Measurements from ENCODE around the gene PDGFRB.

The PDGFRB gene

DNA sequence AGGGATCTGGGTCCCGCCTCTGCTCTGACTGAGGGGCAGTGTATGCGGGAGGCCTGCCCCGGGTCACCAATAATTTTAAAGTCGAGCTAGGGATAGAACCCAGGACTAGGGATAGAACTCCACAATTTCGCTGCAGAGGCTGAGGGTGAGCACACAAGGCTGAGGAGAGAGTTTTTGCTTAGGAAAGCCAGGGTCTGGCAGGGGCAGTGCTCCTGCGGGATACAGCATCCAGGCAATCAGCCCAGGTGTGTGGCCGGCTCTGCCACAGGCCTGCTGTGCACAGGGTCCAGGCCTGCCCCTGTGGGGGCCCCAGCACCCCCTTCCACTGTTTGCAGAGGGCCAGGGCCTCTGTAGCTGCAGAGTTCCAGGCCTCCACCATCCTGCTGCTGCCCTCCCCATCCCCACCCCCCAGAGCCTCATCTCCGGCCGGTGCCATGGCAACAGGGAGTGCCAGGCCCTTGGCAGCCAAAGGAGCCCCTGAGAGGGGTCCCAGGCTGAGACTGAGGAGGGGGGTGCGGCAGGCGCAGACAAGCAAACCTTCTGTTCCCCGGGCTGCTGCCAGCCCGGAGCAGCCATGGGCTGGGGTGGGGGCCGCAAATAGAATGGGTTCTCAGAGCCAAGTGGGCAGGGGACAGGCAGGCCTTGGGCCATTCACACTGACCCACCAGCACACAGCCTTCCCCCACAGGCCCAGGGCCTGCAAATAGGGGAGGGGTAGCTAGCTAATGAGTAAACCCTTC lies 8.6 kb downstream of the PDGFRB start:
- Histone ChIP-seq H4K20me1 (ENCODE audit: low read depth, low read length) (no peaks in the 10 kb centered on the region), H3F3A (ENCODE audit: insufficient read depth) (no peaks in the 10 kb centered on the region), H3K36me3 (ENCODE audit: low read length) (no peaks in the 10 kb centered on the region), H3K9ac (ENCODE audit: low read length) (no peak overlapping the region), H3K79me2 (ENCODE audit: insufficient read depth, low read length) (no peaks in the 10 kb centered on the region), H3K27me3 (ENCODE audit: low read length) (no peaks in the 10 kb centered on the region), H3K9me2 (replicated peaks; ENCODE audit: insufficient read depth, low read length) (no peaks in the 10 kb centered on the region), H3K27ac (ENCODE audit: low read depth, low read length) (no peak overlapping the region), H3K4me3 (ENCODE audit: insufficient read depth, low read length, poor library complexity, severe bottlenecking) (no peak overlapping the region), H2AFZ (ENCODE audit: low read depth, low read length, severe bottlenecking) (no peak overlapping the region), H3K4me2 (ENCODE audit: low read depth, low read length, poor library complexity, severe bottlenecking) (no peak overlapping the region), H3K9me3 (ENCODE audit: insufficient read depth, low read length) (no peaks in the 10 kb centered on the region)
- TF ChIP-seq, protein P1, sequence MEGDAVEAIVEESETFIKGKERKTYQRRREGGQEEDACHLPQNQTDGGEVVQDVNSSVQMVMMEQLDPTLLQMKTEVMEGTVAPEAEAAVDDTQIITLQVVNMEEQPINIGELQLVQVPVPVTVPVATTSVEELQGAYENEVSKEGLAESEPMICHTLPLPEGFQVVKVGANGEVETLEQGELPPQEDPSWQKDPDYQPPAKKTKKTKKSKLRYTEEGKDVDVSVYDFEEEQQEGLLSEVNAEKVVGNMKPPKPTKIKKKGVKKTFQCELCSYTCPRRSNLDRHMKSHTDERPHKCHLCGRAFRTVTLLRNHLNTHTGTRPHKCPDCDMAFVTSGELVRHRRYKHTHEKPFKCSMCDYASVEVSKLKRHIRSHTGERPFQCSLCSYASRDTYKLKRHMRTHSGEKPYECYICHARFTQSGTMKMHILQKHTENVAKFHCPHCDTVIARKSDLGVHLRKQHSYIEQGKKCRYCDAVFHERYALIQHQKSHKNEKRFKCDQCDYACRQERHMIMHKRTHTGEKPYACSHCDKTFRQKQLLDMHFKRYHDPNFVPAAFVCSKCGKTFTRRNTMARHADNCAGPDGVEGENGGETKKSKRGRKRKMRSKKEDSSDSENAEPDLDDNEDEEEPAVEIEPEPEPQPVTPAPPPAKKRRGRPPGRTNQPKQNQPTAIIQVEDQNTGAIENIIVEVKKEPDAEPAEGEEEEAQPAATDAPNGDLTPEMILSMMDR (IDR thresholded peaks at IDR 0.05; ENCODE audit: insufficient read depth, low read length, poor library complexity, severe bottlenecking): no peak
- TF ChIP-seq EZH2phosphoT487 (conservative IDR thresholded peaks at IDR 0.05; ENCODE audit: low read length): no peak

DNA sequence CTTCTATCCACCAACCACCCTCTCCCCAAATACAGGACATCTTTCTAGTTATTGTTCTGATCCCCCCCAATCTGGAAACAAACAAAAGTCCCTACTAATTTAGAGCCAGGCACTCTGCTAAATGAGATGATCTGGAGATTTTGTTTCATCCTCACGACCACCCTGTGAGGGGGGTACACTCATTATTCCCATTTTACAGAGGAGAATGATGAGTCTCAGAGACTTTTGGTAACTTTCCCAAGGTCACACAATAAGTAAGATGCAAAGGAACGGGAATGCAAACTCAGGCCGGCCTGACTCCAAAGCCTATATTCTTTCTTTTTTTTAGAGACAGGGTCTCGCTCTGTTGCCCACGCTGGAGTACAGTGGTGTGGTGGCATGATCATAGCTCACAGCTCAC lies 9.4 kb downstream of the PDGFRB start:
- Histone ChIP-seq H3K27me3 (ENCODE audit: low read length) (no peaks in the 10 kb centered on the region), H2AFZ (ENCODE audit: low read depth, low read length, severe bottlenecking) (no peak overlapping the region), H3K9me2 (replicated peaks; ENCODE audit: insufficient read depth, low read length) (no peaks in the 10 kb centered on the region), H4K20me1 (ENCODE audit: low read depth, low read length) (no peaks in the 10 kb centered on the region), H3K9ac (ENCODE audit: low read length) (no peak overlapping the region), H3K9me3 (ENCODE audit: insufficient read depth, low read length) (no peaks in the 10 kb centered on the region), H3K27ac (ENCODE audit: low read depth, low read length) (no peak overlapping the region), H3K4me3 (ENCODE audit: insufficient read depth, low read length, poor library complexity, severe bottlenecking) (no peak overlapping the region), H3K36me3 (ENCODE audit: low read length) (no peaks in the 10 kb centered on the region), H3F3A (ENCODE audit: insufficient read depth) (no peaks in the 10 kb centered on the region), H3K4me2 (ENCODE audit: low read depth, low read length, poor library complexity, severe bottlenecking) (no peak overlapping the region), H3K79me2 (ENCODE audit: insufficient read depth, low read length) (no peaks in the 10 kb centered on the region)
- TF ChIP-seq, protein P1 (IDR thresholded peaks at IDR 0.05; ENCODE audit: insufficient read depth, low read length, poor library complexity, severe bottlenecking): no peak
- no peak for TF ChIP-seq EZH2phosphoT487 (conservative IDR thresholded peaks at IDR 0.05; ENCODE audit: low read length)

DNA sequence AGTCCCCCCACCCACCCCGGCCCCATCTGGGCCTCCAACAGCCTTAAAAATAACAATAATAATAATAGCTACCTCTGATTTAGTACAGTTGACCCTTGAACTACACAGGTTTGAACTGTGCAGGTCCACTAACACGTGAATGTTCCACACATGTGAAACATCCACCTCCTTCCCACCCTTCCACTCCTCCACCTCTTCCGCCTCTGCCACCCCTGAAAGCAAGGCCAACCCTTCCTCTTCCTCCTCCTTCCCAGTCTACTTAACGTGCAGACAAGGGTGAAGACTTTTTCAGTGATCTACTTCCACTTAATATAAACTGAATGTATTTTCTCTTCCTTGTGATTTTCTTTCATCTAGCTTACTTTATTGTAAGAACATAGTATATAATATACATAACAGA lies 10.8 kb downstream of the PDGFRB start:
- no peak overlapping the region for H2AFZ ChIP-seq (ENCODE audit: low read depth, low read length, severe bottlenecking)

More for the DNA sequence above, 10.8 kb downstream of the PDGFRB start:
- Histone ChIP-seq H3F3A (ENCODE audit: insufficient read depth) (no peaks in the 10 kb centered on the region), H3K9me2 (replicated peaks; ENCODE audit: insufficient read depth, low read length) (no peaks in the 10 kb centered on the region), H3K9me3 (ENCODE audit: insufficient read depth, low read length) (no peaks in the 10 kb centered on the region), H3K4me3 (ENCODE audit: insufficient read depth, low read length, poor library complexity, severe bottlenecking) (no peak overlapping the region), H3K4me2 (ENCODE audit: low read depth, low read length, poor library complexity, severe bottlenecking) (no peak overlapping the region), H3K9ac (ENCODE audit: low read length) (no peak overlapping the region), H3K27me3 (ENCODE audit: low read length) (no peaks in the 10 kb centered on the region), H4K20me1 (ENCODE audit: low read depth, low read length) (no peaks in the 10 kb centered on the region), H3K79me2 (ENCODE audit: insufficient read depth, low read length) (no peaks in the 10 kb centered on the region), H3K27ac (ENCODE audit: low read depth, low read length) (no peak overlapping the region), H3K36me3 (ENCODE audit: low read length) (no peaks in the 10 kb centered on the region)
- TF ChIP-seq, protein P1 (IDR thresholded peaks at IDR 0.05; ENCODE audit: insufficient read depth, low read length, poor library complexity, severe bottlenecking): no peak
- TF ChIP-seq EZH2phosphoT487 (conservative IDR thresholded peaks at IDR 0.05; ENCODE audit: low read length): no peak

All from SU-DHL-6 (cell line).